Stimulated activated CD8-positive, alpha-beta memory T cell treated with anti-CD3 and anti-CD28 coated beads, Interleukin-4, amount 100 ng/mL, for 24 hours (primary cell): ENCODE data around the gene MPND.
A peak's percentile ranks its signal among the peaks of the same experiment; 100 is the strongest.

Experiments used
- DNase-seq: peaks from one replicate; pipeline ENCODE4 v3.0.0-alpha.2; 2020; ENCODE audit warnings: low read depth

Gene MPND

DNA sequence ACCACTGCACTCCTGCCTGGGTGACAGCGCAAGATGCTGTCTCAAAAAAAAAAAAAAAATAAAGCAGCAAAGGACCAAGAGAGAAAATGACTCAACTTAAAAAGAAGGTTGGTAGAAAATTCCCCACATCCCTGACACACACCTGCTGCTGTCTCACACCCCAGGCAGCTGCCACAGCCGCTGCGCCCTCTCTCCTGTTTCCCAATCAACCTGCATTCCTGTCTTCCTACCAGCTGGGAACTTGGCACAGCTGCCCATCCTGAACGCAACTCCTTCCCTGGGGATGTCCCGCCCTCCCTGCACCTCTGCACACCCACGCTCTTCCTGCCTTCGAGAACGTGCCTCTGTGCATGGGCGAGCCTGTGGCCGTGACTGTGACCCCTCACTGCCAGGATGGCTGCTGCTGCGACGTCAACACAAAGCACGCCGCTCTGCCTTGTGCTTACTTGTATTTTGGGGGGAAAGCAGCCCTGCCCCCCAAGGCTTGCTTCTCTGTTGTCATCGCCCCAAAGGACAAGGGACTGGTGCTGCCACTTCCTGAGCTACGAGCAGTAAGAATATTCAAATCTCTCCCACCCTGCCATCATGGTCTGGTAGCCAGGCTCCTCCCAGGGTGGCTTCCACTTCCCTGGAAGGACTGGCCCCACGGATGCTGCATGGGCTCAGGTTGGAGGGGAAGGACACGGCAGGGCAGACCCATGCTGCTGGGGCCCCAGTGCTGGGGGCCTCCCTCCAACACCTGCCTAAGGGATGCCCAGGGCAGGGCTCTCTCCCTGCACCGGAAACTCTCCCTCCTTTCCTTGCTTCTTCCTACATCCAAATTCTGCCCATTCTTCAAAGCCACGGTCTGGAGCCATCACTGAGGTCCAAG is 36.3 kb downstream of the MPND start:
- no peak for DNase-seq

GRCh38 chr19:4380254-4380727 is 36.9 kb downstream of the MPND start:
- DNase-seq: no peak

DNA sequence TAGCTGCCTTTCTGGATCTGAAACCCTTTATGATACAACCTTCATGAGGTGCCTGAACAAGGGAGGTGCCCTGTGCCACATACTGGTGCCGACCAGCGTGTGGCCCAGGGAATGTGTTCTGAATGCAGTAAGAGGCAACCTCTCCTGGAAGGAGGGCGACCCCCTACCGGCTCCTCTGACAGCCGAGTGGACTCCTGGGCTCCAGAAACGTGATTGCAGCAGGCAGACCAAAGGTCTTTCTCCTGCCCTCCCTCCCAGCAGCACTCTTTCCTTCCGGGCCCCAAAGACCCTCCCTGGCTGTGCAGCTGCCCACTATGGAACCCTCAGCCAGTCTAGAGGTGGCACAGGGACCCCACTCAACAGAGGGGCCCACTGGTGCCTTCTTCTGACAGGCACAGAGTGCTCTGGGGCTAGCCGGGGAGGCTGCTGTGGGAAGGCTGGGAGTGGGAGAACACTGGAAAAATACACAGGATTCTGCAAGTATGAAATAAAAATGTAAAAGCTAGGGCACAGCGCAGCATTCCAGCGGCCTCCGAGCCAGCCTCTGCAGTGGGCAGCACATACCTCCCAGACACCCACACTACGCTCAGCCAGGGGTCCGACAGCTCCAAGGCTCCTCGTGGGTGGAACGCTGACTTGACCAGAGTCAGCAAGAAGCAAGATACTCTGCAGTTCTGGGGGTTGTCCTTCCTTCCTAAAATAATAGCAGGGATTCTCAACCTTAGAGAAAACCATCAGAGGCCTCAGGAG is 42.1 kb downstream of the MPND start:
- no peak for DNase-seq

- DNase-seq: no peak
These were observed 42.9 kb downstream of the MPND start for GRCh38 chr19:4386041-4386782.

DNA sequence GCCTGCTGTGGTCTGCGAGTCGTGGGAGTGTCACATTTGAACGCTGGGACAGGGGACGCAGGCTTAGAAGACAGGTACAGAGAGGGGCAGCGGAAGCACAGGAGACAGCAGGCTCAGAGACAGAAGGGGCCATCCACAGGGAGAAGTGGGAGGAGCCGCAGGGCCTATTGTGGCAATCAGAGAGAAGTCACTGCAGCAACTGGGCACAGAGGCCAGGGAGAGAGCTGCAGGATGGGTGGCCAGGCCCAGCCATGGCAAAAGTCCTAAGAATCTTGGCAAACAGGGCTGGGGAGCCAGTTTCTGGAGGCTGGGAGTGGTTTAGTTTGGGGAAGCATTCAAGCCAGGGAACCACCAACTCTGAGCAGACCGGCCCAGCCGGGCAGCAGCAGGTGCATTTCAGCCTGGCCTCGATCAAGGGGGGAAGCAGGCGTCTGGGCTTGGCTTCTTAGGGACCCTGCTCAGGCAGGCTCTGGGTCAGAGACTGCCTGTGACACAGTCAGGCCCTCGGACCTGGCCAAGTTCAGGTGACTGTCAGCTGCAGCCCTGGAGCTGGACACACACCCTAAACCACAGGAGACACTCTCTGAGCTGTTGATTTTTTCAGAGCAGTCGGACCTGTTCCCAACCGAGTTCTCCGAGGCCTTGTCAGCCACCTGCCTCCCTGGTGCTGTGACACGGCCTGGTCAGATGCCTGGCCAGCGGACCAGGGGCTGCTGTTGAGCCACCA is 45.1 kb downstream of the MPND start:
- DNase-seq: no peak

GRCh38 chr19:4389064-4389375 is 45.7 kb downstream of the MPND start:
- no peak for DNase-seq

DNA sequence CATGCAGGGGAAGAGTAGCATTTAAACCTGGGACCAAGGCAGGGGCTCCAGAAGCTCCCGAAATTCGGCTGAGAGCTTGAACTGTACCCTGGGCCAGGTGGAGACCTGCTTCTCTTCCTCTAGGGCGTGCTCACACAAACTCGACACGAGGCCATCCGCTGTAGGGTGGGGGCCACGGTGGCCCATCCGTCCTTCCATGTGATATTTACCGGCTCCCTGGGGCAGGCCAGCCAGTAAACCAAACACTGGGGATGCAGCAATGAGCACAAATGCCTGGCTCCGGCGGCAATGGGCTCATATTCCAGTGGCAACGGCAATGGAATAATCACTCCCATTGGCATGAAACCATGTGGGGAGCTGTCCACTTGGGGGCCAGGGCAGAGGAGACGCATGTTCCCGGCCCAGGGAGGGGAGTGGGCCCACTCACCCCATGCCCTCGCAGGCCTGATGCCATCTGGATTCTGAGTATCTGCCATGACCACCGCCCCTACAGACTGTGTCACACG is 46.2 kb downstream of the MPND start:
- no peak for DNase-seq

GRCh38 chr19:4390017-4390566 is 46.7 kb downstream of the MPND start:
- no peak for DNase-seq

- no peak for DNase-seq
These were observed 47.4 kb downstream of the MPND start for GRCh38 chr19:4390567-4391305.

- DNase-seq: no peak
These were observed 47.9 kb downstream of the MPND start for GRCh38 chr19:4391306-4391693.

- DNase-seq: no peak
These were observed 48.5 kb downstream of the MPND start for GRCh38 chr19:4391701-4392483.

DNA sequence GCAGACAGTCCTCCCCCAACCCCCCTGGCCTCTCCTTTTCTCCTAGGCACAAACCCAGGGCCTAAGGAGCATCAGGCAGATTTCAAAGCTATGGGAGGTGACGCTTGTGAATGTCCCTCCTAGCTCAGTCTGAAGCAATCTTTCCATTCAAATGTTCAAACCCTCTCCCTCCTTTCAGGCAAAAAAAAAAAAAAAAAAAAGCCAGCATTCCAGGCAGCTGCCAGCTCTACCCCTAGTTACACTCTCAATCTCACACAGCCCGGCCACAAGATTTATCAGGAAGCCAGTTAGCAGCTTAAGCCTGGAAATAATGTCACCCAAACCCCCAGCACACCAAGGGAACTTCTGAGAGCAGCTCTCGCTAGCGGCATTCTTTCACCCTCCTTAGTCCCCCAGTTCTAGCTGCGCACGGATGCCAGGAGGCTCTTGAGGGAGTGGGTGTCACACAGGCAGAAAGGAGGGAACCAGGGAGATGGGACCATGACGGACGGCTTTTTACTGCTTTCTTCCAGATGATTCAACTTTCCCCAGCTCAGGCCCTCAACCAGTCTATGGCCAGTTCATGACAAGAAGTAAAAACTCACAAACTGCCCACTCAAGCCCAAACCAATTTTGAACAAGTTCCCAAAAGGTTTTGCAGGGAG is 50.7 kb downstream of the MPND start:
- no peak for DNase-seq

- no peak for DNase-seq
These were observed 53.8 kb downstream of the MPND start for GRCh38 chr19:4396949-4397783.

GRCh38 chr19:4399812-4400134 is 56.4 kb downstream of the MPND start:
- DNase-seq: no peak

DNA sequence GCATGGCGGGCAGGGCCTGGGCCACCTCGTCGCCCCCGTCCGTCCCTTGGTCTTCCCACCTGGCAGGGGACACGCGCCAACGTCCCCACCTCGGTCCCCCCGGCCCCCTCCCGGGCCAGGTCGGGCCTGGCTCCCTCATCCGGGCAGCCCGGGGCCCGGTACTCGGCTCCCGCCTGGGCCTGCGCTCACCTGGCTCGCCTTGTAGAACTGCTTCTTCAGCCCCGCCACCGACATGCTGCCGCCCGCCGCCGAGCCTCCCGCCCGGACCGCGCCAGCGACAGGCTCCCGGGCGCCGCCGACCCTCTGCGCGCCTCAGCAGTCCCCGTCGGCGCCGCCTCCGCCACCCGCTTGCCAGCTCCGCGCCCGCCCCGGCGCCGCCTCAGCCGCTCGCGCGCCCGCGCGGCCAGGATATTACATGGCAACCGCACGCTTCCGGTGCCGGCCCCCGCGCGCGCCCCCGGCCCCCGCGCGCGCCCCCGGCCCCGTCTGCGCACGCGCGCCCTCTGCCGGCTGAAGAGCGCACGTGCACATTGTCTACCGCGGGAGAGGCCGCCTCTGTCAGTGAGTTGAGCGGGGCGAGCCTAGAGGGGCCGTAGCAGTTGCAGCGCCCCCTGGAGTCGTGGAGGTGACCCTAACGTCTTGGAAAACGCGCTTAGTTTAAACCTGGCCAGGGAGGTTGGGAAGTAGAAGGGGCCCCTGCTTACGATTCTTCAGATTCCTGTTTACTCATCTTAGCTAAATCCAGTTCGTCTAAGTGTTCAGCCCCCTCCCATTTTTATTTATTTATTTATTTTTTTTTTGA is 57.0 kb downstream of the MPND start, which contains the start of gene SH3GL1:
Gene SH3GL1 (minus strand): TSS at position 413 of the 802 bp plus-strand sequence. CDS start 179 bp downstream, at position 234.
- DNase-seq: peak; percentile 82

DNA sequence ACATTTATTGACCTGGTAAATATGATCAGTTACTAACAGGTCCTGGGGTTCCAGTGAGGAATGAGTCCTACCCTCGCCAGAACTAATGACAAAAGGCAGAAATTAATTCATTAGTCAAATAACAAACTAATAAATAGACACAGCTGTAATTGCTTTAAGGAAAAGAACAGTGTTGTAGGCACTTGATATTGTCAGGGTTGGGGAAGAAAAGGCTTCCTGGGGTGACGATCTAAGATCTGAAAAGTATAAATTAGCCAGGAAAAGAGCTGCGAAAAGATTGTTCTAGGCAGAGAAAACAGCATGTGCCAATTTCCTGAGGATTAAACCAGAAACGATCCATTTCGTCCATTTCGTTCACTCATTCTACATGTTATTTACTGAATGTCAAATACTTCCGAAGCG is 58.4 kb downstream of the MPND start:
- no peak for DNase-seq

GRCh38 chr19:4402171-4403004 is 59.0 kb downstream of the MPND start, which contains the start of gene CHAF1A:
Gene CHAF1A (plus strand): TSS chr19:4402640. CDS start chr19:4402763, 123 bp downstream.
- DNase-seq: peak; percentile 98
